Heart right ventricle (tissue), 16 donors: ENCODE data around the gene TENM4. TPM values are rescaled to one million over a fixed set of nuclear protein-coding genes. Genes with fewer than 3 reads are reported as not detected.

ENCODE experiments used
- ATAC-seq, 8 donors: fragments of 200-7000 bp; cut with Tn5 transposase; one replicate each; pipeline ENCODE4 v1.9.1; 2020; ENCODE audit warnings: mild to moderate bottlenecking in 8 of 8, moderate library complexity in 8 of 8, moderate number of reproducible peaks in 1 of 8
- DNase-seq, 2 donors: peaks; one replicate each; pipeline ENCODE4 v3.0.0-alpha.2; 2020
- H3K27ac ChIP-seq, 10 donors: fragments of 200-600 bp; sonication (generic) in 2 of 10; one replicate each; pipeline versions ENCODE4 v1.5.0 to v1.8.0; 2020 to 2022; ENCODE audit warnings: mild to moderate bottlenecking in 3 of 10
- H3K27me3 ChIP-seq, 7 donors: fragments of 200-600 bp; one replicate each; pipeline ENCODE4 v1.8.0; 2021 to 2022; ENCODE audit warnings: mild to moderate bottlenecking in 2 of 7
- H3K36me3 ChIP-seq, 9 donors: fragments of 200-600 bp; sonication (generic) in 1 of 9; one replicate each; pipeline versions ENCODE4 v1.5.0 to v1.8.0; 2020 to 2022; ENCODE audit warnings: mild to moderate bottlenecking in 2 of 9
- H3K4me1 ChIP-seq, 9 donors: fragments of 200-600 bp; sonication (generic) in 1 of 9; one replicate each; pipeline versions ENCODE4 v1.5.0 to v1.8.0; 2020 to 2022; ENCODE audit warnings: mild to moderate bottlenecking in 4 of 9
- H3K4me3 ChIP-seq, 10 donors: fragments of 200-600 bp; sonication (generic) in 2 of 10; one replicate each; pipeline versions ENCODE4 v1.5.0 to v1.8.0; 2020 to 2022; ENCODE audit warnings: mild to moderate bottlenecking in 7 of 10, moderate library complexity in 2 of 10
- H3K9me3 ChIP-seq, 11 donors: fragments of 200-600 bp in 10 of 11; sonication (generic) in 2 of 11; one replicate each; pipeline versions ENCODE4 v1.5.0 to v1.8.0; 2013 to 2022; ENCODE audit warnings: mild to moderate bottlenecking in 2 of 11, control low read depth in 1 of 11, moderate library complexity in 1 of 11
- CTCF ChIP-seq, 9 donors: fragments of 200-600 bp; sonication (generic) in 2 of 9; IDR thresholded peaks; one replicate each; pipeline versions ENCODE4 v1.5.0 to v1.8.0; 2021 to 2022; ENCODE audit warnings: antibody characterized with exemption in 9 of 9, mild to moderate bottlenecking in 5 of 9, moderate library complexity in 1 of 9
- WGBS, 2 donors: extraction: QIAGEN DNeasy Blood & Tissue Kit; methylation state at CpG; one replicate each; pipeline ENCODE4 v1.1.7; 2013; ENCODE audit warnings: inconsistent platforms in 1 of 2; 5-methylcytosine and 5-hydroxymethylcytosine counted together
- intact Hi-C, 10 donors: fragments of 100-400 bp; cut with DNase I; formaldehyde crosslinking; loops; one replicate each; pipeline versions ENCODE4 v1.11.1 to v1.14.2; 2022
- polyA plus RNA-seq, 2 donors: library from polyadenylated mRNA; stranded (reverse); fragments of 200-250 nt; gene quantifications; one replicate each; pipeline ENCODE4 v1.2.3, GENCODE V29; 2013
- total RNA-seq, 10 donors: library from RNA; stranded (reverse); fragmentation: NEBNext Ultra II Directional in 3 of 10; extraction: Animal tissue kit (Norgen Biotek cat#: 25700) in 3 of 10; gene quantifications; one replicate each; pipeline versions ENCODE4 v1.2.1 to v1.2.4, GENCODE V29; 2021 to 2023
- donor health status: Arrhythmogenic right ventricular cardiomyopathy.
- donor health status: ischemic (EF 13 %, LVEDD 7.1; RV severe dilation, severe dysfunction).
- donor health status: healthy with polysubstance abuse.
- donor health status: DM: no; HTN: yes; CAD: no.
- donor health status: DM: no; HTN: no; CAD: no.
- donor health status: ischemic (EF 25% LVEDD 6.9; RV normal size, moderate dysfunction).
- donor health status: ischemic (EF 25% LVEDD 5.7; RV mildly dilated, moderate dysfunction).
- donor health status: healthy.
- donor health status: DM: yes; HTN: yes; CAD: no.
- donor health status: Ischemic cardiomyopathy.
- donor health status: ischemic (EF 35%, LVEDD 5.7; RV mildly dilated, moderate dysfunction).
- donor health status: nonischemic (EF 11% LVEDD 7.7; RV severe dilation, severe dysfunction).
- donor health status: DM: yes; HTN: yes; CAD: no.
- donor health status: PGD.
- donor health status: ischemic (EF 29% LVEDD 5.4; RV normal size, mild dysfunction).
- donor health status: nonischemic (EF 23%, LVEDD 6.1; RV moderate dilation, normal function).

The TENM4 gene
- total and polyA plus RNA-seq, 12 donors = 0.10 to 3.6 (median 0.91) TPM

GRCh38 chr11:78986305-78986704 is 454.5 kb downstream of the TENM4 start:
- ATAC-seq = no peak
- intact Hi-C loops = no loop called here
- Histone ChIP-seq H3K27me3 (peaks cover 0 to 11% (median 0%) of the 10 kb centered on the region in 7 donors), H3K36me3 (no peaks in the 10 kb centered on the region), H3K27ac (no peak overlapping the region), H3K4me3 (no peak overlapping the region), H3K9me3 (peaks cover 0 to 6% (median 0%) of the 10 kb centered on the region in 11 donors), H3K4me1 (no peaks in the 10 kb centered on the region)
- 95 to 98% methylated on average over 8 of the region's 8 CpGs for WGBS, 2 donors
- no peak for TF ChIP-seq CTCF (IDR thresholded peaks at IDR 0.05)
- DNase-seq = no peak

DNA sequence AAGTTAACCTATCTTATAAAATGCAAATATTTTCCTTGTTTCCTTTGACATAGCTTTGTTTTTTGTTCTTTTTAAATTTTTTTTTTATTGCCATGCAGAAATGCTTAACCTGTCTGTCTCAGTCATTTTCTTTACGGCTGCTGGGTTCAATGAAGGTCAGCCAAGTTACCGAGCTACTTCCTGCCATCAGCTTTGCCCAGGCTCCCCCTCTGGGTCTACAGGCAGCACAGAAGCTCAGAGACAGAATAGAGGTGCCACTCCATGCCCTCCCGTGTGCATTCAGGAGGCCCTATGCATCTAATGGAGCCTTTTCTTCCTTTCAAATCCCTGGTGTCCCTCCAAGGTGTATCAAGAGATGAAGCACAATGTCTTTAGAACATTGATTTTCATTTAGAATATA is 455.2 kb downstream of the TENM4 start:
- intact Hi-C loops = no loop called here
- Histone ChIP-seq H3K4me1 (no peaks in the 10 kb centered on the region), H3K27ac (no peak overlapping the region), H3K27me3 (peaks cover 0 to 11% (median 0%) of the 10 kb centered on the region in 7 donors), H3K4me3 (no peak overlapping the region), H3K9me3 (peaks cover 0 to 6% (median 0%) of the 10 kb centered on the region in 11 donors), H3K36me3 (no peaks in the 10 kb centered on the region)
- WGBS, 2 donors = 39 to 43% methylated on average over 3 of the region's 3 CpGs
- DNase-seq = no peak
- no peak for ATAC-seq
- no peak for TF ChIP-seq CTCF (IDR thresholded peaks at IDR 0.05)

DNA sequence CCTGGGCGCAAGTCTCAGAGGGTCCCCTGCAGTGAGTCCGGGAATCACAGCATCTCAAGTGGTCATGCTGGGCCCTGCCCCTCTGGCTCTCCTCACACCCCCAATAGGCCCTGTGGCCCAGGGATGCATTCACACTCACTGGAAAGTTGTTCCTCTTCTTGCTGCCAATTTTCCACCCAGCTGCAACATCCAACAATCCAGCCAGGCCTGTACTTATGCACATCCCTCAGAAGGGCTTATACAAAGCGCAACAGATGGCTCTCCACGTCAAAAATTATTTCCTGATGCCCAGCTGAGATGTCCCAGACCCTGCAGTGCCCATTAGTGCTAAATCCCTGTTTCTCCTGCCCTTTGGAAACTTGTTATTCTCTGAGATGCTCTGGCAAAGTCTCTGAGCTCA is 458.4 kb downstream of the TENM4 start:
- H3K36me3 ChIP-seq = no peaks in the 10 kb centered on the region
- no peak overlapping the region for H3K4me3 ChIP-seq
- H3K27ac ChIP-seq = no peak overlapping the region
- H3K27me3 ChIP-seq = peaks cover 0 to 6% (median 0%) of the 10 kb centered on the region in 7 donors
- WGBS, 2 donors = 85 to 86% methylated on average over 4 of the region's 4 CpGs
- intact Hi-C loops = no loop called here
- H3K4me1 ChIP-seq = no peaks in the 10 kb centered on the region
- DNase-seq (no peak), ATAC-seq (no peak)
- no peak for TF ChIP-seq CTCF (IDR thresholded peaks at IDR 0.05)
- H3K9me3 ChIP-seq = peaks cover 0 to 4% (median 0%) of the 10 kb centered on the region in 11 donors

DNA sequence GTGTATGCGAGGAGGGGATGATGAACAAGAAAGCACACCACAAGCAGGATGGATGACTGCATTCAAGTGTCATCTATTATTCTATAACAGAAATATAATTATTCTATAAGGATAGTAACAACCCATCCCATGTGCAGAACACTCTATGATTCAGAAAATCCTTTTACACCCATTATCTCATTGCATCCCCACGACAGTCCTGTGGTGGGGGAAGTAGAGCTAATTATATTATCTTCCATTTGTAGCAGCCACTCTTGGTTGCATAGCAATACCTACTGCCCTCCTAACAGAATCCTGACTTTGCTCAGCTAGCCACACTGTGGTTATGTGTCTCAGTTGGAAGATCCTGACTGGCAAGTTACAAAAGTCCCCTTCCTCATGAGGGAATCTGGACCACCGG is 459.7 kb downstream of the TENM4 start:
- H3K36me3 ChIP-seq = no peaks in the 10 kb centered on the region
- H3K27ac ChIP-seq = no peak overlapping the region
- ATAC-seq = peak in 1 of 8 donors; percentile 41
- 47 to 57% methylated on average over 3 of the region's 3 CpGs for WGBS, 2 donors
- no peaks in the 10 kb centered on the region for H3K4me1 ChIP-seq
- no peak overlapping the region for H3K4me3 ChIP-seq
- no peak for DNase-seq
- intact Hi-C loops = no loop called here
- TF ChIP-seq CTCF (IDR thresholded peaks at IDR 0.05) = no peak
- peaks cover 0 to 4% (median 0%) of the 10 kb centered on the region in 11 donors for H3K9me3 ChIP-seq
- H3K27me3 ChIP-seq = peaks cover 0 to 9% (median 0%) of the 10 kb centered on the region in 7 donors
